IMR-90 (cell line): Measurements from ENCODE around the gene C1orf159. TPM values are rescaled to one million over a fixed set of nuclear protein-coding genes. Genes with fewer than 3 reads are reported as not detected.

Experiments used
- NFE2L2 ChIP-seq: fragments of 150-350 bp; IDR thresholded peaks from 2 replicates; pipeline ENCODE4 v1.6.1; 2016; ENCODE audit warnings: low read depth, mild to moderate bottlenecking, low read length
- RCOR1 ChIP-seq: IDR thresholded peaks from 2 replicates; pipeline ENCODE4 v1.6.1; 2012; ENCODE audit warnings: mild to moderate bottlenecking, low read length, improper control_type of control experiment; ENCODE audit not compliant: insufficient replicate concordance
- polyA plus RNA-seq, 3 experiments: library from polyadenylated mRNA; depleted of rRNA; stranded (reverse); fragments of >200 nt; gene quantifications; 2 replicates each; pipeline ENCODE4 v1.2.3, GENCODE V29; 2012; ENCODE audit warnings: low replicate concordance in 1 of 3
- total RNA-seq: library from RNA; depleted of rRNA; stranded (reverse); fragments of >200 nt; gene quantifications from 2 replicates; pipeline ENCODE4 v1.2.3, GENCODE V29; 2012
- TF ChIP-seq, protein P1 (sequence below): fragments of 150-350 bp; IDR thresholded peaks from 2 replicates; pipeline ENCODE4 v1.6.1; 2017; ENCODE audit warnings: mild to moderate bottlenecking, antibody characterized with exemption, low read length, low read depth

Gene C1orf159
- total and polyA plus RNA-seq, 2 of the 4 experiments (the other 2 are of a cell fraction) = 2.9 to 12.6 TPM

DNA sequence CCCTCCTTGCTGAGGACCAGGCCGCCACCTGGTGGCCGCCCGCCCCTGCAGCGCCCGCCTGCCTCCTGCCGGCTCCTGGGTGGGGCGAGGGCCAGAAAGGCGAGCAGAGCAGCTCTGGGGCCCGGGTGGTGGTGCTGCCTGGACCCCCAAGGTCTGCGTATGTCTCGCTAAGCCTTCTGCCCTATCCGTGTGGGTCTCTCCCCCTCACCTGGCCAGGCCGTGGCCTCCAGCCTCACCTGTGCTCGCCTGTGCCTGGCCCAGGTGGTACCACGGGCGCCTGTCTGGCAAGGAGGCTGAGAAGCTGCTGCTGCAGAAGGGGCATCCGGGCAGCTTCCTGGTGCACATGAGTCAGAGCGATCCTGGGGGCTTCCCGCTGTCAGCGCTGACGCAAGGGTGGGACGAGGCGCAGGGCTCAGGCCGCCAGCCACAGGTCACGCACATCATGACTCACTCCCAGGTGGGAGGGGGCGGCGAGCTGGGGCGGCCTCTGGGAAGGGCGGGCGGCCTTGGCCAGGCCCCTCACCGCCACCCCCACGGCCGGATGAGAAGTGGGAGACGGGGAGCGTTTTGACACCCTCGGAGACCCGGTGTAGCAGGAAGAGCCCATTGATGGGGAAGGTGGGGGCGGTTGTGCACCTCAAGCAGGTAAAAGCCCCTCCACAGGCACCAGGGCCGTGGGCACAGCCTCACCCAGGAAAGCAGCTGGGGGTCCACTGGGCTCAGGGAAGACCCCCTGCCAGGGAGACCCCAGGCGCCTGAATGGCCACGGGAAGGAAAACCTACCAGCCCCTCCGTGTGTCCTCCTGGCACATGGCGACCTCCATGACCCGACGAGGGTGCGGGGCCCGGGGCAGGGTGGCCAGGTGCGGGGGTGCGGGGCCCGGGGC lies 51.7 kb downstream of the C1orf159 start (continued):
- TF ChIP-seq, protein P1, sequence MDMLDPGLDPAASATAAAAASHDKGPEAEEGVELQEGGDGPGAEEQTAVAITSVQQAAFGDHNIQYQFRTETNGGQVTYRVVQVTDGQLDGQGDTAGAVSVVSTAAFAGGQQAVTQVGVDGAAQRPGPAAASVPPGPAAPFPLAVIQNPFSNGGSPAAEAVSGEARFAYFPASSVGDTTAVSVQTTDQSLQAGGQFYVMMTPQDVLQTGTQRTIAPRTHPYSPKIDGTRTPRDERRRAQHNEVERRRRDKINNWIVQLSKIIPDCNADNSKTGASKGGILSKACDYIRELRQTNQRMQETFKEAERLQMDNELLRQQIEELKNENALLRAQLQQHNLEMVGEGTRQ = no peak; the same call in 1 of the 2 replicates
- TF ChIP-seq NFE2L2 = no peak
- peak; percentile 53 for TF ChIP-seq RCOR1
